Neural cell (in vitro differentiated cells): ENCODE measurements around the gene BIRC2. TPM values are rescaled to one million over a fixed set of nuclear protein-coding genes. Genes with fewer than 3 reads are reported as not detected.

Experiments used
- H2AFZ ChIP-seq: fragments of 200-600, 300-800 bp; sonication (generic), shearing (Covaris generic); 2 replicates; pipeline ENCODE4 v1.6.0; 2014; ENCODE audit warnings: low read depth, mild to moderate bottlenecking, antibody characterized with exemption, low read length, moderate library complexity
- H3F3A ChIP-seq: fragments of 200-600 bp; shearing (Covaris generic); 2 replicates; pipeline ENCODE4 v1.6.1; 2016; ENCODE audit warnings: mild to moderate bottlenecking, moderate library complexity, mixed read lengths, antibody characterized with exemption, low read length; ENCODE audit not compliant: insufficient read depth, poor library complexity, severe bottlenecking
- H3K27ac ChIP-seq: fragments of 200-600, 300-800 bp; sonication (generic), shearing (Covaris generic); 2 replicates; pipeline ENCODE4 v1.5.1; 2014; ENCODE audit warnings: mild to moderate bottlenecking, low read length, moderate library complexity
- H3K27me3 ChIP-seq: fragments of 300-800, 200-600 bp; sonication (generic), shearing (Covaris generic); 2 replicates; pipeline ENCODE4 v1.6.0; 2014; ENCODE audit warnings: mild to moderate bottlenecking, low read depth, low read length, moderate library complexity; ENCODE audit not compliant: insufficient read depth
- H3K36me3 ChIP-seq: fragments of 300-800, 200-600 bp; sonication (generic), shearing (Covaris generic); 2 replicates; pipeline ENCODE4 v1.5.1; 2014; ENCODE audit warnings: mild to moderate bottlenecking, antibody characterized with exemption, low read length, moderate library complexity; ENCODE audit not compliant: insufficient read depth
- H3K4me2 ChIP-seq: fragments of 300-800, 200-600 bp; sonication (generic), shearing (Covaris generic); 2 replicates; pipeline ENCODE4 v1.6.0; 2014; ENCODE audit warnings: mild to moderate bottlenecking, low read length
- H3K4me3 ChIP-seq: fragments of 300-800, 200-600 bp; sonication (generic), shearing (Covaris generic); 2 replicates; pipeline ENCODE4 v1.5.1; 2014; ENCODE audit warnings: mild to moderate bottlenecking, low read length, moderate library complexity
- H3K79me2 ChIP-seq: fragments of 200-600 bp; shearing (Covaris generic); replicated peaks from 2 replicates; pipeline ENCODE4 v1.6.0; 2014; ENCODE audit warnings: mild to moderate bottlenecking, low read length, moderate library complexity; ENCODE audit not compliant: insufficient read depth
- H3K9ac ChIP-seq: fragments of 300-800, 200-600 bp; sonication (generic), shearing (Covaris generic); 2 replicates; pipeline ENCODE4 v1.6.1; 2016; ENCODE audit warnings: mild to moderate bottlenecking, low read length, mixed read lengths
- H3K9me2 ChIP-seq: fragments of 200-600 bp; shearing (Covaris generic); 2 replicates; pipeline ENCODE4 v1.6.1; 2016; ENCODE audit warnings: mild to moderate bottlenecking, low read length, mixed read lengths; ENCODE audit not compliant: insufficient read depth
- H3K9me3 ChIP-seq: fragments of 200-600, 300-800 bp; sonication (generic), shearing (Covaris generic); 2 replicates; pipeline ENCODE4 v1.6.1; 2016; ENCODE audit warnings: mild to moderate bottlenecking, mixed run types, low read length, moderate library complexity, mixed read lengths
- H4K20me1 ChIP-seq: fragments of 200-600 bp; shearing (Covaris generic); 2 replicates; pipeline ENCODE4 v1.6.1; 2016; ENCODE audit warnings: mild to moderate bottlenecking, mixed run types; ENCODE audit not compliant: insufficient read depth
- EP300 ChIP-seq: fragments of 450-650 bp; conservative IDR thresholded peaks from 2 replicates; pipeline ENCODE4 v1.6.1; 2014; ENCODE audit warnings: antibody characterized with exemption, mild to moderate bottlenecking, moderate library complexity; ENCODE audit not compliant: poor library complexity, severe bottlenecking
- EZH2 ChIP-seq: fragments of 200-600, 300-800 bp; shearing (Covaris generic), sonication (generic); IDR thresholded peaks from 2 replicates; pipeline ENCODE4 v1.6.1; 2014; ENCODE audit warnings: antibody characterized with exemption, low read length, borderline replicate concordance, mild to moderate bottlenecking; ENCODE audit not compliant: insufficient read depth, poor library complexity, severe bottlenecking
- MXI1 ChIP-seq: fragments of 450-650 bp; conservative IDR thresholded peaks from 2 replicates; pipeline ENCODE4 v1.6.1; 2014; ENCODE audit warnings: antibody characterized with exemption, mild to moderate bottlenecking; ENCODE audit not compliant: poor library complexity, severe bottlenecking
- POLR2AphosphoS5 ChIP-seq: IDR thresholded peaks from 2 replicates; pipeline ENCODE4 v1.6.1; 2012
- RAD21 ChIP-seq: fragments of 450-650 bp; conservative IDR thresholded peaks from 2 replicates; pipeline ENCODE4 v1.6.1; 2014; ENCODE audit warnings: antibody characterized with exemption, mild to moderate bottlenecking, moderate library complexity
- SMC3 ChIP-seq: fragments of 450-650 bp; conservative IDR thresholded peaks from 2 replicates; pipeline ENCODE4 v1.6.1; 2014; ENCODE audit warnings: antibody characterized with exemption, mild to moderate bottlenecking, moderate library complexity; ENCODE audit not compliant: poor library complexity
- TAF1 ChIP-seq: IDR thresholded peaks from 2 replicates; pipeline ENCODE4 v1.6.1; 2012; ENCODE audit warnings: low read depth
- polyA plus RNA-seq: library from polyadenylated mRNA; depleted of rRNA; stranded (reverse); fragments of >200 nt; gene quantifications from 2 replicates; pipeline ENCODE4 v1.2.3, GENCODE V29; 2014
- TF ChIP-seq, protein P1 (sequence below): IDR thresholded peaks from 2 replicates; pipeline ENCODE4 v1.6.1; 2012; ENCODE audit warnings: borderline replicate concordance
- TF ChIP-seq, protein P2 (sequence below): fragments of 450-650 bp; IDR thresholded peaks from 2 replicates; pipeline ENCODE4 v1.5.1; 2014; ENCODE audit warnings: antibody characterized with exemption, mild to moderate bottlenecking, moderate library complexity; ENCODE audit not compliant: poor library complexity, severe bottlenecking

Gene BIRC2
- polyA plus RNA-seq, 1 donor from 2014 or later, result 68.7 TPM

DNA sequence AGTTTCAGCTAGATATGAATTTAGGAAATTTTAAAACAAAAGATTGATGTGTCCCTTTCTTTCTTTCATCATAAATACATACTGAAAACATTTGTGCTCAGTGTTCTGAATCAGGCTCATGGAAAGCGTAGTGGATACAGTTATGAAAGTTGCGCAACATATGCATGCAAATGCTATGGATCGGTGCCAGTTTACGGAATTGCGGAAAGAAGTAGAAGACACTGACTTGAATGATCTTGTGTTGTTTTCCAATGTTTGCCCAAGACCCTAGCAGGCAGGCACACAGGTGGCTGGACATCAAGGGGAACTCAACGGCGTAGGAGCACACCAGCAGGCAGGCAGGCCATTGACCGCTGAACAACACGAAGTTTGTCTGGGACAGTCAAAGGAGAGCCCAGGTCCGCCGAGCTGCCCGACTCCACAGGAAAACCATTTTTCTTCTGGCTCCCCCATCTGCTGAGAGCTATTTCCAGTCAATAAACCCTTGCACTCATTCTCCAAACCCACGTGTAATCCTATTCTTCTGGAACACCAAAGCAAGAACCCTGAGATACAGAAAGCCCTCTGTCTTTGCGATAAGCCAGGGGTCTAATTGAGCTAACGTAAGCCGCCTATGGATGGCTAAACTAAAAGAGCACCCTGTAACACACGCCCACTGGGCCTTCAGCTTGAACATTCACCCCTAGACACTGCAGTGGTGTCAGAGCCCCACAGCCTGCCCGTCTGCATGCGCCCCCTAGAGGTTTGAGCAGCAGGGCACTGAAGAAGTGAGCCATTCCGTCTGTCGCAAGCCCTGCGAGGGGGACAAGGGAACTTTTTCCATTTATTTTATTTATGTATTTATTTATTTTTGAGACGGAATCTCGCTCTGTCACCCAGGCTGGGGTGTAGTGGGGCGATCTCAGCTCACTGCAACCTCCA is 37.1 kb upstream of the BIRC2 start:
- TF ChIP-seq, protein P1, sequence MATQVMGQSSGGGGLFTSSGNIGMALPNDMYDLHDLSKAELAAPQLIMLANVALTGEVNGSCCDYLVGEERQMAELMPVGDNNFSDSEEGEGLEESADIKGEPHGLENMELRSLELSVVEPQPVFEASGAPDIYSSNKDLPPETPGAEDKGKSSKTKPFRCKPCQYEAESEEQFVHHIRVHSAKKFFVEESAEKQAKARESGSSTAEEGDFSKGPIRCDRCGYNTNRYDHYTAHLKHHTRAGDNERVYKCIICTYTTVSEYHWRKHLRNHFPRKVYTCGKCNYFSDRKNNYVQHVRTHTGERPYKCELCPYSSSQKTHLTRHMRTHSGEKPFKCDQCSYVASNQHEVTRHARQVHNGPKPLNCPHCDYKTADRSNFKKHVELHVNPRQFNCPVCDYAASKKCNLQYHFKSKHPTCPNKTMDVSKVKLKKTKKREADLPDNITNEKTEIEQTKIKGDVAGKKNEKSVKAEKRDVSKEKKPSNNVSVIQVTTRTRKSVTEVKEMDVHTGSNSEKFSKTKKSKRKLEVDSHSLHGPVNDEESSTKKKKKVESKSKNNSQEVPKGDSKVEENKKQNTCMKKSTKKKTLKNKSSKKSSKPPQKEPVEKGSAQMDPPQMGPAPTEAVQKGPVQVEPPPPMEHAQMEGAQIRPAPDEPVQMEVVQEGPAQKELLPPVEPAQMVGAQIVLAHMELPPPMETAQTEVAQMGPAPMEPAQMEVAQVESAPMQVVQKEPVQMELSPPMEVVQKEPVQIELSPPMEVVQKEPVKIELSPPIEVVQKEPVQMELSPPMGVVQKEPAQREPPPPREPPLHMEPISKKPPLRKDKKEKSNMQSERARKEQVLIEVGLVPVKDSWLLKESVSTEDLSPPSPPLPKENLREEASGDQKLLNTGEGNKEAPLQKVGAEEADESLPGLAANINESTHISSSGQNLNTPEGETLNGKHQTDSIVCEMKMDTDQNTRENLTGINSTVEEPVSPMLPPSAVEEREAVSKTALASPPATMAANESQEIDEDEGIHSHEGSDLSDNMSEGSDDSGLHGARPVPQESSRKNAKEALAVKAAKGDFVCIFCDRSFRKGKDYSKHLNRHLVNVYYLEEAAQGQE, result no peak
- TF ChIP-seq EP300 (no peak), EZH2 (no peak), TAF1 (no peak), MXI1 (no peak), RAD21 (no peak), SMC3 (no peak), POLR2AphosphoS5 (no peak)
- TF ChIP-seq, protein P2, sequence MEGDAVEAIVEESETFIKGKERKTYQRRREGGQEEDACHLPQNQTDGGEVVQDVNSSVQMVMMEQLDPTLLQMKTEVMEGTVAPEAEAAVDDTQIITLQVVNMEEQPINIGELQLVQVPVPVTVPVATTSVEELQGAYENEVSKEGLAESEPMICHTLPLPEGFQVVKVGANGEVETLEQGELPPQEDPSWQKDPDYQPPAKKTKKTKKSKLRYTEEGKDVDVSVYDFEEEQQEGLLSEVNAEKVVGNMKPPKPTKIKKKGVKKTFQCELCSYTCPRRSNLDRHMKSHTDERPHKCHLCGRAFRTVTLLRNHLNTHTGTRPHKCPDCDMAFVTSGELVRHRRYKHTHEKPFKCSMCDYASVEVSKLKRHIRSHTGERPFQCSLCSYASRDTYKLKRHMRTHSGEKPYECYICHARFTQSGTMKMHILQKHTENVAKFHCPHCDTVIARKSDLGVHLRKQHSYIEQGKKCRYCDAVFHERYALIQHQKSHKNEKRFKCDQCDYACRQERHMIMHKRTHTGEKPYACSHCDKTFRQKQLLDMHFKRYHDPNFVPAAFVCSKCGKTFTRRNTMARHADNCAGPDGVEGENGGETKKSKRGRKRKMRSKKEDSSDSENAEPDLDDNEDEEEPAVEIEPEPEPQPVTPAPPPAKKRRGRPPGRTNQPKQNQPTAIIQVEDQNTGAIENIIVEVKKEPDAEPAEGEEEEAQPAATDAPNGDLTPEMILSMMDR, result no peak
- H3K4me2 ChIP-seq, result no peak overlapping the region
- H2AFZ ChIP-seq, result no peak overlapping the region
- H3K79me2 ChIP-seq, result no peaks in the 10 kb centered on the region
- no peaks in the 10 kb centered on the region for H3F3A ChIP-seq
- no peaks in the 10 kb centered on the region for H3K36me3 ChIP-seq
- no peaks in the 10 kb centered on the region for H3K27me3 ChIP-seq
- no peak overlapping the region for H3K4me3 ChIP-seq
- no peak overlapping the region for H3K9ac ChIP-seq
- no peaks in the 10 kb centered on the region for H3K9me3 ChIP-seq
- no peak overlapping the region for H3K27ac ChIP-seq
- H3K9me2 ChIP-seq, result no peaks in the 10 kb centered on the region
- H4K20me1 ChIP-seq, result no peaks in the 10 kb centered on the region

DNA sequence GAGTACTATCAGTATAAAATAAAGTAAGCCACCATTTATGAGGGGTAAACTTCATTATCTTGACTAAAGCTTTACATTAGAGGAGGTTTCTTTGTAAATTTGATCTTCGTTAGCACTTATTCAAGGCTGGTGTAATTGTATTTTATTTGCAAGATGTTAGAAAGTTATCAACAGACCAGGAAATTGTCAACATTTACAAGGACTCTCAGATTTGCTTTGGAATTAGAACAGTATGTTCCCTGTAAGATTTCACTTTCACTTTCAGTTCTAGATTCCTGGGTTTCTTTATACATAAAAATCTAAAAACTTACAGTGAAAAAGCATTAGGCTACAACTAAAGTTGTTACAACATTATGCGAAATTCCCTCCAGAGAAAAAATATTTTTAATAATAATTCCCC is 34.3 kb upstream of the BIRC2 start:
- Histone ChIP-seq H3K27me3 (peaks cover 5% of the 10 kb centered on the region), H3K79me2 (no peaks in the 10 kb centered on the region), H3K36me3 (no peaks in the 10 kb centered on the region), H3K4me3 (no peak overlapping the region), H3K27ac (no peak overlapping the region), H2AFZ (no peak overlapping the region), H3F3A (no peaks in the 10 kb centered on the region), H3K9me3 (no peaks in the 10 kb centered on the region), H3K9ac (no peak overlapping the region), H3K9me2 (no peaks in the 10 kb centered on the region), H4K20me1 (no peaks in the 10 kb centered on the region), H3K4me2 (no peak overlapping the region)
- TF ChIP-seq, protein P2, result no peak
- TF ChIP-seq EZH2, result no peak
- no peak for TF ChIP-seq MXI1
- TF ChIP-seq SMC3, result no peak
